ENCODE results near the gene UTP14C. TPM values are rescaled to one million over a fixed set of nuclear protein-coding genes. Genes with fewer than 3 reads are reported as not detected.

Gene UTP14C
- total RNA-seq, 1 experiment from 2014 or later: 9.0 TPM

- ChIA-PET POLR2A (no interaction called here), CTCF (interaction anchor here (0.8 to 1.2 kb wide), 2 partner anchors 11 to 126 kb away, joined by 3 to 5 read pairs; partner anchors contain the start of gene ALG11), RAD21 (ENCODE audit: low non-redundant PET in 1 of 2, low total read pairs in 2 of 2, uncharacterized antibody in 2 of 2, unreplicated experiment in 2 of 2) (no interaction called here)
- no peaks in the 10 kb centered on the region for H3K9me3 ChIP-seq (ENCODE audit: control insufficient read depth in 1 of 2, insufficient read depth in 1 of 2, low read depth in 1 of 2, low read length in 2 of 2)
- no peaks in the 10 kb centered on the region for H3K79me2 ChIP-seq (ENCODE audit: insufficient read depth, low read length)
- no peak overlapping the region for H3K4me3 ChIP-seq (replicated peaks in 1 of 2; ENCODE audit: low read depth in 1 of 2, low read length in 2 of 2)
- H3K9ac ChIP-seq (ENCODE audit: low read length): no peak overlapping the region
- ATAC-seq (peak; percentile 86), DNase-seq (ENCODE audit: low read depth, low spot score) (peak; percentile 32)
- intact Hi-C loops (cut with micrococcal nuclease): loop anchor here (5.0 kb wide), 1 partner anchor 126 kb away; the partner anchor contains the start of gene NEK5
- peaks cover 0 to 5% of the 10 kb centered on the region in 2 experiments; a peak in 1 of 4 replicates for H3K4me1 ChIP-seq (ENCODE audit: control insufficient read depth in 1 of 2, insufficient read depth in 2 of 2, low read length in 2 of 2)
- no TSS peak for BruUV-seq (replicated peaks)
- H3K9me2 ChIP-seq (ENCODE audit: insufficient read depth): no peaks in the 10 kb centered on the region
- no peaks in the 10 kb centered on the region for H3K27me3 ChIP-seq (ENCODE audit: insufficient read depth, low read length)
- no peaks in the 10 kb centered on the region for H4K20me1 ChIP-seq (ENCODE audit: insufficient read depth)
- H2AFZ ChIP-seq (ENCODE audit: low read depth, low read length, poor library complexity, severe bottlenecking): no peak overlapping the region
- no peaks in the 10 kb centered on the region for H3K36me3 ChIP-seq (ENCODE audit: control insufficient read depth in 1 of 2, insufficient read depth in 2 of 2, low read length in 2 of 2)
- TF ChIP-seq JUND (IDR thresholded peaks at IDR 0.05) (no peak), FOSL1 (IDR thresholded peaks at IDR 0.05; ENCODE audit: low read depth) (no peak), SP1 (IDR thresholded peaks at IDR 0.05; ENCODE audit: low read depth) (no peak), SRF (IDR thresholded peaks at IDR 0.05; ENCODE audit: low read depth) (no peak), RAD21 (IDR thresholded peaks at IDR 0.05; ENCODE audit: low read depth) (peak; percentile 64), ZBTB33 (IDR thresholded peaks at IDR 0.05; ENCODE audit: extremely low read depth, insufficient replicate concordance, low read length) (no peak), EZH2phosphoT487 (IDR thresholded peaks at IDR 0.05; ENCODE audit: borderline replicate concordance) (no peak), EZH2 (IDR thresholded peaks at IDR 0.05) (no peak), ZNF274 (IDR thresholded peaks at IDR 0.05; ENCODE audit: low read depth, low read length) (no peak), CTCF (IDR thresholded peaks at IDR 0.05 in 2 of 3, conservative IDR thresholded peaks at IDR 0.05 in 1 of 3; ENCODE audit: borderline replicate concordance in 1 of 3, insufficient read depth in 1 of 3, low read depth in 2 of 3, low read length in 2 of 3) (peak; percentile 52 to 74 (median 55); a peak in 5 of 6 replicates), POLR2AphosphoS5 (IDR thresholded peaks at IDR 0.05; ENCODE audit: low read depth, low read length) (no peak), MAX (IDR thresholded peaks at IDR 0.05) (no peak)
- no peak overlapping the region for H3K4me2 ChIP-seq (ENCODE audit: low read length)
- H3K27ac ChIP-seq (ENCODE audit: low read depth, low read length): no peak overlapping the region
These were observed 23.3 kb upstream of the UTP14C start for GRCh38 chr13:52001120-52001731.

All from HCT116 (cell line).